Measurements from ENCODE around the gene STARD8. TPM values are rescaled to one million over a fixed set of nuclear protein-coding genes. Genes with fewer than 3 reads are reported as not detected.

STARD8 gene
- total and polyA plus RNA-seq, 2 donors (not counting 1 experiment from before 2014, with no cell fraction given), result 0.33 to 0.54 TPM

DNA sequence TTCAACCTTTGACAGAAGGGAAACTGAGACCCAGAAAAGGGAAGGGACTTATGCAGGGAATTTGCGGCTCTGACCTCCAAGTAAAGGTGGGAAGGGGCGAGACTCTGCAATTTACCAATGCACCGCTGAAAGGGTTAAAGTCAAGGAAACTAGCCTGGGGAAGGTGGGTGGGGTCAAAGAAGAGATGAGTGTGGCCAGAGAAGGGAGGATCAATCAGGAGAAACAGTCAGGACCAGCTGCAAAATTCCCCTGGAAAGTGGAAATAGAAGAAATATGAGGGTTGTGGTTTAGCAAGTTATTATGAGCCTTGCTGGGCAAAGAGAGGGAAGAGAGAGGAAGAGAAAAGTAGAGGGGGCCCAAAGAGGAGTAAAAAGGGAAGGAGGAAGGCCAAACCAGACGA lies 30.5 kb downstream of the STARD8 start:
- H3K36me3 ChIP-seq (replicated peaks in 1 of 2; ENCODE audit: control extremely low read depth in 1 of 2, control insufficient read depth in 1 of 2, extremely low read depth in 1 of 2, insufficient read depth in 2 of 2, low read length in 1 of 2), result no peaks in the 10 kb centered on the region
- ATAC-seq (ENCODE audit: low read depth), result no peak
- no peak overlapping the region for H3K27ac ChIP-seq (ENCODE audit: low read length in 2 of 2)
- no peaks in the 10 kb centered on the region for H3K4me1 Mint-ChIP-seq
- H3K4me2 ChIP-seq (replicated peaks; ENCODE audit: low read depth, low read length, poor library complexity, severe bottlenecking), result no peak overlapping the region
- WGBS (ENCODE audit: insufficient coverage), result 62% methylated on average over 3 of the region's 4 CpGs
- H3K9ac ChIP-seq (ENCODE audit: low read length), result no peak overlapping the region
- intact Hi-C loops (cut with micrococcal nuclease), result no loop called here
- no peaks in the 10 kb centered on the region for H3K27me3 ChIP-seq (replicated peaks in 1 of 4; ENCODE audit: control extremely low read depth in 1 of 4, control insufficient read depth in 3 of 4, insufficient read depth in 4 of 4, low read length in 3 of 4)
- H3K79me2 ChIP-seq (ENCODE audit: control insufficient read depth, insufficient read depth, low read length), result no peaks in the 10 kb centered on the region
- H3K27ac Mint-ChIP-seq, result no peak overlapping the region
- no peaks in the 10 kb centered on the region for H4K20me1 ChIP-seq (ENCODE audit: control insufficient read depth, insufficient read depth, low read length, poor library complexity, severe bottlenecking)
- no peak for TF ChIP-seq EZH2 (IDR thresholded peaks at IDR 0.05; ENCODE audit: borderline replicate concordance, insufficient read depth, low read depth, low read length, poor library complexity, severe bottlenecking)
- TF ChIP-seq, protein P1, sequence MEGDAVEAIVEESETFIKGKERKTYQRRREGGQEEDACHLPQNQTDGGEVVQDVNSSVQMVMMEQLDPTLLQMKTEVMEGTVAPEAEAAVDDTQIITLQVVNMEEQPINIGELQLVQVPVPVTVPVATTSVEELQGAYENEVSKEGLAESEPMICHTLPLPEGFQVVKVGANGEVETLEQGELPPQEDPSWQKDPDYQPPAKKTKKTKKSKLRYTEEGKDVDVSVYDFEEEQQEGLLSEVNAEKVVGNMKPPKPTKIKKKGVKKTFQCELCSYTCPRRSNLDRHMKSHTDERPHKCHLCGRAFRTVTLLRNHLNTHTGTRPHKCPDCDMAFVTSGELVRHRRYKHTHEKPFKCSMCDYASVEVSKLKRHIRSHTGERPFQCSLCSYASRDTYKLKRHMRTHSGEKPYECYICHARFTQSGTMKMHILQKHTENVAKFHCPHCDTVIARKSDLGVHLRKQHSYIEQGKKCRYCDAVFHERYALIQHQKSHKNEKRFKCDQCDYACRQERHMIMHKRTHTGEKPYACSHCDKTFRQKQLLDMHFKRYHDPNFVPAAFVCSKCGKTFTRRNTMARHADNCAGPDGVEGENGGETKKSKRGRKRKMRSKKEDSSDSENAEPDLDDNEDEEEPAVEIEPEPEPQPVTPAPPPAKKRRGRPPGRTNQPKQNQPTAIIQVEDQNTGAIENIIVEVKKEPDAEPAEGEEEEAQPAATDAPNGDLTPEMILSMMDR (IDR thresholded peaks at IDR 0.05), result no peak
- H2AFZ ChIP-seq (ENCODE audit: insufficient read depth, low read depth, low read length, poor library complexity, severe bottlenecking), result no peak overlapping the region
- no peak overlapping the region for H3K4me3 Mint-ChIP-seq
- no peak for DNase-seq
- no peaks in the 10 kb centered on the region for H3K4me1 ChIP-seq (ENCODE audit: control insufficient read depth in 2 of 2, insufficient read depth in 2 of 2, low read length in 2 of 2)
- no peak overlapping the region for H3K4me3 ChIP-seq (ENCODE audit: control extremely low read depth in 1 of 5, extremely low read depth in 1 of 5, insufficient read depth in 1 of 5, low read depth in 2 of 5, low read length in 4 of 5)
- no peaks in the 10 kb centered on the region for H3K9me3 Mint-ChIP-seq (ENCODE audit: insufficient read depth)
- CTCF ChIA-PET, result no interaction called here
- H3K27me3 Mint-ChIP-seq, result no peaks in the 10 kb centered on the region
- H3K9me3 ChIP-seq (ENCODE audit: control extremely low read depth in 1 of 3, control insufficient read depth in 2 of 3, insufficient read depth in 1 of 3, low read length in 2 of 3), result no peaks in the 10 kb centered on the region
- POLR2A ChIA-PET, result no interaction called here

DNA sequence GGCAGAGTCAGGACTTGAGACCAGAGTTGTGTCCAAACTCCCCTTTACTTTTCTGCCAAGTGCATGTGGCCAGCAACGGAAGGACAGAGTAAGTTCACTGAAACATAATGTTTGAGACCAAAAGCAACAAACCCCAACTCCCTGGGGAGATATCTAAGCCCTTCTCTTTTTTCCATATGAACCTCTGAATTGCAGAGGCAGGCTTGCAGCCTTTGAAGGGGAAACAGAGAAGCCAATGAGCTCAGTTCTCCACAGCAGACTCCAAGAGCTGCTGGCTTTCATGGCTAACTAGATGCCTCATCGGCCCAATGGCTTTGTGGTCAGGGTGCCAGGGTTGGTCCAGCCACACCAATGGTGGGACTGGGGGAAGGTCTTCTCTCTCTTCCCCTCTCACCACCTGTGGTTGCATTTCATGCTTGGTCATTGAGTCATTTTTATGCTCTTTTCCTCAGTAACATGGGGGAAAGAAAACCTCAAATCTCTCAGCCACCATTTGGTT lies 34.0 kb downstream of the STARD8 start:
- POLR2A ChIA-PET, result no interaction called here
- CTCF ChIA-PET, result no interaction called here
- H3K4me1 Mint-ChIP-seq, result peaks cover 9% of the 10 kb centered on the region
- ATAC-seq (ENCODE audit: low read depth) (no peak), DNase-seq (no peak)
- TF ChIP-seq EZH2 (IDR thresholded peaks at IDR 0.05; ENCODE audit: borderline replicate concordance, insufficient read depth, low read depth, low read length, poor library complexity, severe bottlenecking), result no peak
- TF ChIP-seq, protein P1 (IDR thresholded peaks at IDR 0.05), result no peak
- peaks cover 0 to 5% of the 10 kb centered on the region in 2 donors for H3K4me1 ChIP-seq (ENCODE audit: control insufficient read depth in 2 of 2, insufficient read depth in 2 of 2, low read length in 2 of 2)
- no peaks in the 10 kb centered on the region for H4K20me1 ChIP-seq (ENCODE audit: control insufficient read depth, insufficient read depth, low read length, poor library complexity, severe bottlenecking)
- H3K4me3 ChIP-seq (ENCODE audit: control extremely low read depth in 1 of 5, extremely low read depth in 1 of 5, insufficient read depth in 1 of 5, low read depth in 2 of 5, low read length in 4 of 5), result no peak overlapping the region
- H3K4me3 Mint-ChIP-seq, result no peak overlapping the region
- no peak overlapping the region for H3K27ac Mint-ChIP-seq
- peaks cover 5% of the 10 kb centered on the region for H3K27me3 Mint-ChIP-seq
- H3K27me3 ChIP-seq (replicated peaks in 1 of 4; ENCODE audit: control extremely low read depth in 1 of 4, control insufficient read depth in 3 of 4, insufficient read depth in 4 of 4, low read length in 3 of 4), result peaks cover 0 to 1% (median 0%) of the 10 kb centered on the region in 4 experiments
- intact Hi-C loops (cut with micrococcal nuclease), result no loop called here
- no peaks in the 10 kb centered on the region for H3K9me3 ChIP-seq (ENCODE audit: control extremely low read depth in 1 of 3, control insufficient read depth in 2 of 3, insufficient read depth in 1 of 3, low read length in 2 of 3)
- H3K9ac ChIP-seq (ENCODE audit: low read length), result no peak overlapping the region
- H3K27ac ChIP-seq (ENCODE audit: low read length in 2 of 2), result no peak overlapping the region
- no peaks in the 10 kb centered on the region for H3K79me2 ChIP-seq (ENCODE audit: control insufficient read depth, insufficient read depth, low read length)
- H2AFZ ChIP-seq (ENCODE audit: insufficient read depth, low read depth, low read length, poor library complexity, severe bottlenecking), result no peak overlapping the region
- H3K9me3 Mint-ChIP-seq (ENCODE audit: insufficient read depth), result no peaks in the 10 kb centered on the region
- H3K4me2 ChIP-seq (replicated peaks; ENCODE audit: low read depth, low read length, poor library complexity, severe bottlenecking), result no peak overlapping the region
- no CpG with 5 or more reads among the region's 2 CpGs for WGBS (ENCODE audit: insufficient coverage)
- H3K36me3 ChIP-seq (replicated peaks in 1 of 2; ENCODE audit: control extremely low read depth in 1 of 2, control insufficient read depth in 1 of 2, extremely low read depth in 1 of 2, insufficient read depth in 2 of 2, low read length in 1 of 2), result no peaks in the 10 kb centered on the region

Data from B cell (primary cell).